ENCODE results near the gene ETV4.

ETV4 gene

GRCh38 chr17:43579566-43580140, 33.5 kb upstream of the ETV4 start:
- Histone ChIP-seq H3K4me1 (ENCODE audit: control insufficient read depth, insufficient read depth, low read length) (peaks cover 20% of the 10 kb centered on the region), H3K36me3 (ENCODE audit: insufficient read depth, low read length) (no peaks in the 10 kb centered on the region), H3K4me3 (ENCODE audit: low read length) (no peak overlapping the region), H3K4me2 (ENCODE audit: low read length) (no peak overlapping the region), H3K9me3 (replicated peaks; ENCODE audit: low read length) (no peaks in the 10 kb centered on the region), H3K27me3 (ENCODE audit: control insufficient read depth, insufficient read depth, low read length) (peaks cover 9% of the 10 kb centered on the region), H3K9ac (ENCODE audit: low read depth, low read length) (no peak overlapping the region)

DNA sequence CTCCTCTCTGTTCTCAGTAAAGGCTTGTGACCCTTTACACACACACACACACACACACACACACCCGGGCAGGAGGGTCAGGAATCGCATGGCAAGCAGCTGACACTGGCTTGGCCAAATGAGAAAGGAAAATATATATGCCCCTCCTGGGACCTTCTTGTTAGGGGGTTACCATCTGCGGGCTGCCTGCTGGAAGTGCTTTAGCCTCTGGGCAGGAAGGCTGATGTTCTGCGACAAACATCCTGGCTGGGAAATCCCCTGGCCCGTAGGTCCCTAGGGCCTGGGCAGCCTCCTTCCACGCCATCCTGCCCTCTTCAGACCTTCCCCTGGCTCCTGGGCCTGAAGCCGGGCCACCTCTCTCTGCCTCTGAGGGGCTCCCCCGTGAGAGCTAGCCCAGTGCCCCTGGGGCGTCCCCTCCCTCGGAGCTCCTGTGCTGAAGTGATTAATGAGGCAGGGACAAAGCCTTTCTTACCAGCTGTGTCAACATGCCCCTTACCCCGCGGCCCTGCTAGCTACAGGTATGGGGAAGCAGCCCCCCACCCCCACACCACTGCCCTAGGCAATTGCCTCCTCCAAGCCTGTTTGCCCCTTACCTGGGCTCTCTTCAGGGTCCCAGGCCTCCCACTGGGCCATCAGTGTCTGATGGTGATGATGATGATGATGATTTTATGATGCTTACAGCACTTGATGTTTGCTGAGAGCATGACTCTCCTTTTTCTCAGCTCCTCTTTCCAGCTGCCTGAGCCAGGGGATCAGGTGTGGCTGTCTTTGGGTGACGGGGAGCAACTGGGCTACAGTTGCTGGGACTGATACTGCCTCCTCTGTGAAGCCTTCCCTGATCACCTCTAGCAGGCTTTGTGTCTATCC, 32.8 kb upstream of the ETV4 start:
- Histone ChIP-seq H3K27me3 (ENCODE audit: control insufficient read depth, insufficient read depth, low read length) (peaks cover 14% of the 10 kb centered on the region), H3K36me3 (ENCODE audit: insufficient read depth, low read length) (no peaks in the 10 kb centered on the region), H3K4me1 (ENCODE audit: control insufficient read depth, insufficient read depth, low read length) (peaks cover 18% of the 10 kb centered on the region), H3K4me3 (ENCODE audit: low read length) (no peak overlapping the region), H3K9ac (ENCODE audit: low read depth, low read length) (no peak overlapping the region), H3K4me2 (ENCODE audit: low read length) (no peak overlapping the region), H3K9me3 (replicated peaks; ENCODE audit: low read length) (no peaks in the 10 kb centered on the region)

DNA sequence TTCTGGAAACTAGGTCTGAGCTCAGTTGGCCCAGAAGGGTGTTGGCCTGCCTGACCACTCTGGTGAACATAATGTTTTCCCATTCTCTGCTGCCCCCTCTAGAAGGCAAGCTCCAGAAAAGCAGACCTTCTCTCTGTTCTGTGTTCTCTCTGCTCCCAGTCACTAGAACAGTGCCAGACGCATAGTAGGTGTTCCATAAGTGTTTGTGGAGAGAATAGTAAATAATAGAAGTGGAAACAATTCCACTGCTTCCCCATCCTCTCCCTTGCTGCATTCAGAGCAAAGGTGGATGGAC, 32.2 kb upstream of the ETV4 start:
- Histone ChIP-seq H3K4me3 (ENCODE audit: low read length) (no peak overlapping the region), H3K27me3 (ENCODE audit: control insufficient read depth, insufficient read depth, low read length) (peaks cover 14% of the 10 kb centered on the region), H3K9ac (ENCODE audit: low read depth, low read length) (no peak overlapping the region), H3K9me3 (replicated peaks; ENCODE audit: low read length) (no peaks in the 10 kb centered on the region), H3K36me3 (ENCODE audit: insufficient read depth, low read length) (no peaks in the 10 kb centered on the region), H3K4me2 (ENCODE audit: low read length) (no peak overlapping the region), H3K4me1 (ENCODE audit: control insufficient read depth, insufficient read depth, low read length) (peaks cover 18% of the 10 kb centered on the region)

- no peak overlapping the region for H3K4me3 ChIP-seq (ENCODE audit: low read length)
- H3K36me3 ChIP-seq (ENCODE audit: insufficient read depth, low read length), result no peaks in the 10 kb centered on the region
- H3K4me2 ChIP-seq (ENCODE audit: low read length), result no peak overlapping the region
- H3K9me3 ChIP-seq (replicated peaks; ENCODE audit: low read length), result no peaks in the 10 kb centered on the region
- H3K4me1 ChIP-seq (ENCODE audit: control insufficient read depth, insufficient read depth, low read length), result peaks cover 18% of the 10 kb centered on the region
- H3K27me3 ChIP-seq (ENCODE audit: control insufficient read depth, insufficient read depth, low read length), result peaks cover 11% of the 10 kb centered on the region
- H3K9ac ChIP-seq (ENCODE audit: low read depth, low read length), result no peak overlapping the region
These were observed 31.7 kb upstream of the ETV4 start for GRCh38 chr17:43577664-43578403.

DNA sequence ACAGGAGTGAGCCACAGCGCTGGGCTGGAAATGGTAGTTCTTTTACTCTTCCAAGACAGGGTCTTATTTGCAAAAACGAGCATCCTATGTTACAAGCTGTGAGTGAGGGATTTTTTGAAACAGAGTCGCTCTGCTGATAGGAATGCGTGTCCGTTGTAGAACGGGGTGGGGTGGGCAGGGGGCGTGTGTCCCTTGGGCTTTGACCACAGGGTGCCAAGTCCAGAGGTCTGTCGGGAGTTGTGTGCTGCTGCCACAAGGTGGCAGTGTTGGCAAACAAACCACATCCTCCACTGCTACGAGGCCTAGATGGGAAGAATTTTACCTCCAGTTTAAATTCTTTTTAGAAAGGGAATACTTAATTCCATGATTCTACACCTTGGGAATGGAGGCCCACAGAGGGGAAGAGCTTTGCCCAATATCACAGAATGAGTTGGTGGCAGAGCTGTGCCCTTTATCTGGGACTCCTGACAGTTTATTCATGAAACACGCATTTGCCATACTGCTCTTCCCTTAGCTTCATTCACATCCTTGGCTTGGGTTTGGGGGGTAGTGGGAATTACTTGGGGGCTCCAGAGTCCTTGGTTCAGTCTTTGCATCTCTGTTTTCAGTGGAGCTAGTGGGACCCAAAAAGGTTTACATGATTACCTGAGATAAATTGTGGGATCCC, 30.6 kb upstream of the ETV4 start:
- no peak overlapping the region for H3K9ac ChIP-seq (ENCODE audit: low read depth, low read length)
- H3K4me1 ChIP-seq (ENCODE audit: control insufficient read depth, insufficient read depth, low read length), result peaks cover 18% of the 10 kb centered on the region
- H3K4me3 ChIP-seq (ENCODE audit: low read length), result no peak overlapping the region
- no peak overlapping the region for H3K4me2 ChIP-seq (ENCODE audit: low read length)
- no peaks in the 10 kb centered on the region for H3K36me3 ChIP-seq (ENCODE audit: insufficient read depth, low read length)
- peaks cover 5% of the 10 kb centered on the region for H3K27me3 ChIP-seq (ENCODE audit: control insufficient read depth, insufficient read depth, low read length)
- no peaks in the 10 kb centered on the region for H3K9me3 ChIP-seq (replicated peaks; ENCODE audit: low read length)

GRCh38 chr17:43574896-43575525, 28.9 kb upstream of the ETV4 start:
- Histone ChIP-seq H3K4me1 (ENCODE audit: control insufficient read depth, insufficient read depth, low read length) (peaks cover 23% of the 10 kb centered on the region), H3K4me3 (ENCODE audit: low read length) (no peak overlapping the region), H3K4me2 (ENCODE audit: low read length) (no peak overlapping the region), H3K9ac (ENCODE audit: low read depth, low read length) (no peak overlapping the region), H3K36me3 (ENCODE audit: insufficient read depth, low read length) (no peaks in the 10 kb centered on the region), H3K9me3 (replicated peaks; ENCODE audit: low read length) (no peaks in the 10 kb centered on the region), H3K27me3 (ENCODE audit: control insufficient read depth, insufficient read depth, low read length) (peaks cover 5% of the 10 kb centered on the region)

DNA sequence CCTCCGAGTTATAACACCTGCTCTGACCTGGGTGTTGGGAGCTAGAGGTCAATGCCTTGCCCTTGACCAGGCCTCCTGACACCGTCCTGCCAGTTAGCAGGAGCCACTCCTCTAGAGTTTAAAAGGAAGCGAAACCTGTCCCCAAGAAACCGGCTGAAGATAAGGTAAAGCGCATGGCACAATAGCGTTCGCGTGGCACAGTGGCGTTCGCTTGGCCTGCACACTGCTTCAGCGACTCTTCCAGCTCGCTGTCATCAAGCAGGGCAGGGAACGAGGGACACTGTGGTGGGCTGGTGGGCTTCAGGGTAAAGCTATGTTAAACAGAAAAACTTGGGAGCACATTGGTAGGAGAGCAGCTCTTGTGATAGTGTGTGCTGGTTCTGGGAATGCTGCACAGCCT, 28.2 kb upstream of the ETV4 start:
- H3K4me2 ChIP-seq (ENCODE audit: low read length), result no peak overlapping the region
- no peak overlapping the region for H3K9ac ChIP-seq (ENCODE audit: low read depth, low read length)
- no peak overlapping the region for H3K4me3 ChIP-seq (ENCODE audit: low read length)
- no peaks in the 10 kb centered on the region for H3K36me3 ChIP-seq (ENCODE audit: insufficient read depth, low read length)
- peaks cover 23% of the 10 kb centered on the region for H3K4me1 ChIP-seq (ENCODE audit: control insufficient read depth, insufficient read depth, low read length)
- no peaks in the 10 kb centered on the region for H3K9me3 ChIP-seq (replicated peaks; ENCODE audit: low read length)
- peaks cover 5% of the 10 kb centered on the region for H3K27me3 ChIP-seq (ENCODE audit: control insufficient read depth, insufficient read depth, low read length)

- Histone ChIP-seq H3K4me2 (ENCODE audit: low read length) (no peak overlapping the region), H3K9ac (ENCODE audit: low read depth, low read length) (no peak overlapping the region), H3K9me3 (replicated peaks; ENCODE audit: low read length) (no peaks in the 10 kb centered on the region), H3K27me3 (ENCODE audit: control insufficient read depth, insufficient read depth, low read length) (peaks cover 5% of the 10 kb centered on the region), H3K36me3 (ENCODE audit: insufficient read depth, low read length) (no peaks in the 10 kb centered on the region), H3K4me3 (ENCODE audit: low read length) (no peak overlapping the region), H3K4me1 (ENCODE audit: control insufficient read depth, insufficient read depth, low read length) (peaks cover 17% of the 10 kb centered on the region)
These were observed 27.6 kb upstream of the ETV4 start for GRCh38 chr17:43573579-43574321.

DNA sequence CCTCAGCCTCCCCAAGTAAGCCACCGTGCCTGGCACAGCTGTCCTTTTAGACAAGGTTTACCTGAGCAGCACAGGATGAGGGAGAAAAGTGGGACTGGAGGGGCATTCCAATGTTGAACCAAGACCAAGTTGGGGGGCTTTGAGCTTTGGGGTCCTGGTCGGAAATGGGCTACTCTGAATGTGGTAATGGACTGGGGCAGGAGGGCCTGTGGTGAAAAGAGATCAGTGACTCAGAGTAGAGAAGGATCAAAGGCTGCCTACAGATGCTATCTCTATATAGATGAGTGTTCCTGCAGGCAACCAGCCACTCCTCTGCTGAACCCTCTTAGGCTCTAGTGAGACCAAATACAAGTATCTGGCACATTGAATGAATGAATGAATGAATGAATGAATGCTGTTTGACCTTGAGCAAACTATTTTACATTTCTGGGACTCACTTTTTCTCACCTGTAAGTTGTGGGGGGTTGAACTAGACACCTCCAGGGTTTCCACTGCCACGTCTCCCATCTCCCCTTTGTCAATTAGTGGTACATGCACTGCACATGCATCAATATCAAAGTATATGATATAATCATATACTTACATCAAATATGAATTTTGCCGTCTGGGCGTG, 26.3 kb upstream of the ETV4 start:
- Histone ChIP-seq H3K4me1 (ENCODE audit: control insufficient read depth, insufficient read depth, low read length) (peaks cover 13% of the 10 kb centered on the region), H3K9me3 (replicated peaks; ENCODE audit: low read length) (no peaks in the 10 kb centered on the region), H3K36me3 (ENCODE audit: insufficient read depth, low read length) (no peaks in the 10 kb centered on the region), H3K9ac (ENCODE audit: low read depth, low read length) (no peak overlapping the region), H3K27me3 (ENCODE audit: control insufficient read depth, insufficient read depth, low read length) (peaks cover 5% of the 10 kb centered on the region), H3K4me2 (ENCODE audit: low read length) (no peak overlapping the region), H3K4me3 (ENCODE audit: low read length) (no peak overlapping the region)

GRCh38 chr17:43570518-43570928, 24.4 kb upstream of the ETV4 start:
- no peak overlapping the region for H3K4me3 ChIP-seq (ENCODE audit: low read length)
- peaks cover 13% of the 10 kb centered on the region for H3K4me1 ChIP-seq (ENCODE audit: control insufficient read depth, insufficient read depth, low read length)
- no peak overlapping the region for H3K9ac ChIP-seq (ENCODE audit: low read depth, low read length)
- no peaks in the 10 kb centered on the region for H3K9me3 ChIP-seq (replicated peaks; ENCODE audit: low read length)
- H3K36me3 ChIP-seq (ENCODE audit: insufficient read depth, low read length), result no peaks in the 10 kb centered on the region
- peaks cover 5% of the 10 kb centered on the region for H3K27me3 ChIP-seq (ENCODE audit: control insufficient read depth, insufficient read depth, low read length)
- no peak overlapping the region for H3K4me2 ChIP-seq (ENCODE audit: low read length)
